HepG2 (cell line): ENCODE data around the gene PLA2G4F.

Source experiments
- EZH2 ChIP-seq: conservative IDR thresholded peaks from 2 replicates; pipeline ENCODE4 v1.6.1; 2012; ENCODE audit warnings: mild to moderate bottlenecking, low read depth, low read length, moderate library complexity
- MED1 ChIP-seq: sonication (generic); formaldehyde crosslinking; IDR thresholded peaks from 2 replicates; pipeline ENCODE4 v1.4.0; 2020; ENCODE audit warnings: missing genetic modification reagents
- YEATS2 ChIP-seq: sonication (generic); formaldehyde crosslinking; IDR thresholded peaks from 2 replicates; pipeline ENCODE4 v1.4.0; 2020; ENCODE audit warnings: missing genetic modification reagents, borderline replicate concordance
- YY1 ChIP-seq: IDR thresholded peaks from 2 replicates; pipeline ENCODE4 v1.6.1; 2011; ENCODE audit warnings: low read length, low read depth, moderate library complexity, mild to moderate bottlenecking; ENCODE audit not compliant: insufficient read depth, insufficient replicate concordance
- ZBTB44 ChIP-seq: sonication (generic); formaldehyde crosslinking; IDR thresholded peaks from 2 replicates; pipeline ENCODE4 v1.4.0; 2020; ENCODE audit warnings: missing genetic modification reagents
- ZNF766 ChIP-seq: sonication (generic); formaldehyde crosslinking; IDR thresholded peaks from 2 replicates; pipeline ENCODE4 v1.5.0; 2020; ENCODE audit warnings: missing genetic modification reagents, borderline replicate concordance
- TF ChIP-seq, protein P1 (sequence below), 2 experiments: IDR thresholded peaks; 2 replicates each; pipeline ENCODE4 v1.6.1; 2011 to 2012; ENCODE audit warnings: low read length in 2 of 2, borderline replicate concordance in 1 of 2, low read depth in 1 of 2, mild to moderate bottlenecking in 1 of 2, moderate library complexity in 1 of 2
- TF ChIP-seq, protein P2 (sequence below): sonication (generic); formaldehyde crosslinking; IDR thresholded peaks from 2 replicates; pipeline ENCODE4 v1.5.0; 2020; ENCODE audit warnings: mild to moderate bottlenecking, missing genetic modification reagents, moderate library complexity
- TF ChIP-seq, protein P3 (sequence below): sonication (generic); formaldehyde crosslinking; IDR thresholded peaks from 2 replicates; pipeline ENCODE4 v1.5.1; 2020; ENCODE audit warnings: mild to moderate bottlenecking, missing genetic modification reagents, moderate library complexity
- TF ChIP-seq, protein P4 (sequence below): fragments of 450-650 bp; IDR thresholded peaks from 2 replicates; pipeline ENCODE4 v1.6.1; 2017; ENCODE audit warnings: mild to moderate bottlenecking

DNA sequence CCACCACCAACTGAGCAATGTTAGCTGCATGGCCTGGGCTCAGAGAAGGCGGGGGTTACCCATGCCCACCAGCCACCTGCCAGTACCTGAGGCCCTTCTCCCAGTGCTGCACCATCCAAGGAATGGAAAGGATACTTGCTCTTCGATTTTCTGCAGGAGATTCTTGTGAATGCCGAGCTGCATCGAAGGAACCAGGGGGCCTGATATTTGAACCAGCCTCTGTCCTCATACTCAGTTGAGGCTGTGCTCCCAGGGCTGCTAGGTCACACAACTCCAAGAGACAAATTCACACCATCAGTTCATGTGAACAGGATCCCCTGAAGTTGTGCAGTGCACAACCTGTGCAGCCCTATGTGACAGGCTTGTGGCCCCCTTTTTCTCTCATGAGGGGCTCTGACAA lies 18.0 kb downstream of the PLA2G4F start:
- TF ChIP-seq YY1 (no peak), ZNF766 (CRISPR knock-in tag) (no peak), ZBTB44 (CRISPR knock-in tag) (no peak), YEATS2 (no peak), MED1 (no peak), EZH2 (no peak)
- TF ChIP-seq, protein P1, sequence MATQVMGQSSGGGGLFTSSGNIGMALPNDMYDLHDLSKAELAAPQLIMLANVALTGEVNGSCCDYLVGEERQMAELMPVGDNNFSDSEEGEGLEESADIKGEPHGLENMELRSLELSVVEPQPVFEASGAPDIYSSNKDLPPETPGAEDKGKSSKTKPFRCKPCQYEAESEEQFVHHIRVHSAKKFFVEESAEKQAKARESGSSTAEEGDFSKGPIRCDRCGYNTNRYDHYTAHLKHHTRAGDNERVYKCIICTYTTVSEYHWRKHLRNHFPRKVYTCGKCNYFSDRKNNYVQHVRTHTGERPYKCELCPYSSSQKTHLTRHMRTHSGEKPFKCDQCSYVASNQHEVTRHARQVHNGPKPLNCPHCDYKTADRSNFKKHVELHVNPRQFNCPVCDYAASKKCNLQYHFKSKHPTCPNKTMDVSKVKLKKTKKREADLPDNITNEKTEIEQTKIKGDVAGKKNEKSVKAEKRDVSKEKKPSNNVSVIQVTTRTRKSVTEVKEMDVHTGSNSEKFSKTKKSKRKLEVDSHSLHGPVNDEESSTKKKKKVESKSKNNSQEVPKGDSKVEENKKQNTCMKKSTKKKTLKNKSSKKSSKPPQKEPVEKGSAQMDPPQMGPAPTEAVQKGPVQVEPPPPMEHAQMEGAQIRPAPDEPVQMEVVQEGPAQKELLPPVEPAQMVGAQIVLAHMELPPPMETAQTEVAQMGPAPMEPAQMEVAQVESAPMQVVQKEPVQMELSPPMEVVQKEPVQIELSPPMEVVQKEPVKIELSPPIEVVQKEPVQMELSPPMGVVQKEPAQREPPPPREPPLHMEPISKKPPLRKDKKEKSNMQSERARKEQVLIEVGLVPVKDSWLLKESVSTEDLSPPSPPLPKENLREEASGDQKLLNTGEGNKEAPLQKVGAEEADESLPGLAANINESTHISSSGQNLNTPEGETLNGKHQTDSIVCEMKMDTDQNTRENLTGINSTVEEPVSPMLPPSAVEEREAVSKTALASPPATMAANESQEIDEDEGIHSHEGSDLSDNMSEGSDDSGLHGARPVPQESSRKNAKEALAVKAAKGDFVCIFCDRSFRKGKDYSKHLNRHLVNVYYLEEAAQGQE (IDR thresholded peaks at IDR 0.05; ENCODE audit: borderline replicate concordance in 1 of 2, low read depth in 1 of 2, low read length in 2 of 2), result no peak
- TF ChIP-seq, protein P2, sequence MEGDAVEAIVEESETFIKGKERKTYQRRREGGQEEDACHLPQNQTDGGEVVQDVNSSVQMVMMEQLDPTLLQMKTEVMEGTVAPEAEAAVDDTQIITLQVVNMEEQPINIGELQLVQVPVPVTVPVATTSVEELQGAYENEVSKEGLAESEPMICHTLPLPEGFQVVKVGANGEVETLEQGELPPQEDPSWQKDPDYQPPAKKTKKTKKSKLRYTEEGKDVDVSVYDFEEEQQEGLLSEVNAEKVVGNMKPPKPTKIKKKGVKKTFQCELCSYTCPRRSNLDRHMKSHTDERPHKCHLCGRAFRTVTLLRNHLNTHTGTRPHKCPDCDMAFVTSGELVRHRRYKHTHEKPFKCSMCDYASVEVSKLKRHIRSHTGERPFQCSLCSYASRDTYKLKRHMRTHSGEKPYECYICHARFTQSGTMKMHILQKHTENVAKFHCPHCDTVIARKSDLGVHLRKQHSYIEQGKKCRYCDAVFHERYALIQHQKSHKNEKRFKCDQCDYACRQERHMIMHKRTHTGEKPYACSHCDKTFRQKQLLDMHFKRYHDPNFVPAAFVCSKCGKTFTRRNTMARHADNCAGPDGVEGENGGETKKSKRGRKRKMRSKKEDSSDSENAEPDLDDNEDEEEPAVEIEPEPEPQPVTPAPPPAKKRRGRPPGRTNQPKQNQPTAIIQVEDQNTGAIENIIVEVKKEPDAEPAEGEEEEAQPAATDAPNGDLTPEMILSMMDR (CRISPR knock-in tag), result no peak
- TF ChIP-seq, protein P3, sequence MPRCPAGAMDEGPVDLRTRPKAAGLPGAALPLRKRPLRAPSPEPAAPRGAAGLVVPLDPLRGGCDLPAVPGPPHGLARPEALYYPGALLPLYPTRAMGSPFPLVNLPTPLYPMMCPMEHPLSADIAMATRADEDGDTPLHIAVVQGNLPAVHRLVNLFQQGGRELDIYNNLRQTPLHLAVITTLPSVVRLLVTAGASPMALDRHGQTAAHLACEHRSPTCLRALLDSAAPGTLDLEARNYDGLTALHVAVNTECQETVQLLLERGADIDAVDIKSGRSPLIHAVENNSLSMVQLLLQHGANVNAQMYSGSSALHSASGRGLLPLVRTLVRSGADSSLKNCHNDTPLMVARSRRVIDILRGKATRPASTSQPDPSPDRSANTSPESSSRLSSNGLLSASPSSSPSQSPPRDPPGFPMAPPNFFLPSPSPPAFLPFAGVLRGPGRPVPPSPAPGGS (CRISPR knock-in tag), result no peak
- TF ChIP-seq, protein P4, sequence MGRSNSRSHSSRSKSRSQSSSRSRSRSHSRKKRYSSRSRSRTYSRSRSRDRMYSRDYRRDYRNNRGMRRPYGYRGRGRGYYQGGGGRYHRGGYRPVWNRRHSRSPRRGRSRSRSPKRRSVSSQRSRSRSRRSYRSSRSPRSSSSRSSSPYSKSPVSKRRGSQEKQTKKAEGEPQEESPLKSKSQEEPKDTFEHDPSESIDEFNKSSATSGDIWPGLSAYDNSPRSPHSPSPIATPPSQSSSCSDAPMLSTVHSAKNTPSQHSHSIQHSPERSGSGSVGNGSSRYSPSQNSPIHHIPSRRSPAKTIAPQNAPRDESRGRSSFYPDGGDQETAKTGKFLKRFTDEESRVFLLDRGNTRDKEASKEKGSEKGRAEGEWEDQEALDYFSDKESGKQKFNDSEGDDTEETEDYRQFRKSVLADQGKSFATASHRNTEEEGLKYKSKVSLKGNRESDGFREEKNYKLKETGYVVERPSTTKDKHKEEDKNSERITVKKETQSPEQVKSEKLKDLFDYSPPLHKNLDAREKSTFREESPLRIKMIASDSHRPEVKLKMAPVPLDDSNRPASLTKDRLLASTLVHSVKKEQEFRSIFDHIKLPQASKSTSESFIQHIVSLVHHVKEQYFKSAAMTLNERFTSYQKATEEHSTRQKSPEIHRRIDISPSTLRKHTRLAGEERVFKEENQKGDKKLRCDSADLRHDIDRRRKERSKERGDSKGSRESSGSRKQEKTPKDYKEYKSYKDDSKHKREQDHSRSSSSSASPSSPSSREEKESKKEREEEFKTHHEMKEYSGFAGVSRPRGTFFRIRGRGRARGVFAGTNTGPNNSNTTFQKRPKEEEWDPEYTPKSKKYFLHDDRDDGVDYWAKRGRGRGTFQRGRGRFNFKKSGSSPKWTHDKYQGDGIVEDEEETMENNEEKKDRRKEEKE, result no peak
